ENCODE results near the gene KRT7.

GRCh38 chr12:52230364-52231281 is 2.4 kb upstream of the KRT7 start:
- TF ChIP-seq CTCF (IDR thresholded peaks at IDR 0.05; ENCODE audit: insufficient read depth, low read length, poor library complexity, severe bottlenecking) (no peak), EZH2phosphoT487 (conservative IDR thresholded peaks at IDR 0.05; ENCODE audit: low read length) (no peak)
